Inferior parietal cortex (tissue), 1 donor: ENCODE measurements around the gene FOXN3.
"Not testable (repeated sequence)": the region's sequence is repeated elsewhere in the genome, so short reads cannot be mapped to it uniquely, and the experiment has no call there.

Experiments used
- DNase-seq: peaks from one replicate; pipeline ENCODE4 v3.0.0-alpha.2; 2016; ENCODE audit errors: extremely low spot score

The FOXN3 gene

GRCh38 chr14:89131004-89131750 is 285.9 kb downstream of the FOXN3 start:
- DNase-seq = no peak

- DNase-seq = no peak
Measured at GRCh38 chr14:89129570-89129969, 287.5 kb downstream of the FOXN3 start.

- no peak for DNase-seq
Measured at GRCh38 chr14:89128311-89129026, 288.6 kb downstream of the FOXN3 start.

GRCh38 chr14:89126461-89126860 is 290.6 kb downstream of the FOXN3 start:
- DNase-seq = no peak

GRCh38 chr14:89125216-89125615 is 291.8 kb downstream of the FOXN3 start:
- DNase-seq = no peak

GRCh38 chr14:89123851-89124250 is 293.2 kb downstream of the FOXN3 start:
- DNase-seq = no peak

GRCh38 chr14:89123215-89123614 is 293.8 kb downstream of the FOXN3 start:
- no peak for DNase-seq

GRCh38 chr14:89121968-89122620 is 294.9 kb downstream of the FOXN3 start:
- DNase-seq = peak; percentile 2

GRCh38 chr14:89117012-89117411 is 300.0 kb downstream of the FOXN3 start:
- no peak for DNase-seq

GRCh38 chr14:89114109-89114508 is 302.9 kb downstream of the FOXN3 start:
- no peak for DNase-seq

GRCh38 chr14:89112720-89113119 is 304.3 kb downstream of the FOXN3 start:
- DNase-seq = no peak

- DNase-seq = not testable (repeated sequence)
Measured at GRCh38 chr14:89111766-89112543, 305.1 kb downstream of the FOXN3 start.

- not testable (repeated sequence) for DNase-seq
Measured at GRCh38 chr14:89111232-89111631, 305.8 kb downstream of the FOXN3 start.

- no peak for DNase-seq
Measured at GRCh38 chr14:89110110-89110509, 306.9 kb downstream of the FOXN3 start.

GRCh38 chr14:89108608-89109007 is 308.4 kb downstream of the FOXN3 start:
- no peak for DNase-seq

GRCh38 chr14:89107626-89108025 is 309.4 kb downstream of the FOXN3 start:
- no peak for DNase-seq
